ENCODE measurements around the gene PTPN14.

- no peak for TF ChIP-seq EZH2phosphoT487 (IDR thresholded peaks at IDR 0.05; ENCODE audit: borderline replicate concordance)
- TF ChIP-seq ELF1 (IDR thresholded peaks at IDR 0.05; ENCODE audit: borderline replicate concordance, low read depth): no peak
- no peak for TF ChIP-seq CTCF (IDR thresholded peaks at IDR 0.05 in 2 of 3, conservative IDR thresholded peaks at IDR 0.05 in 1 of 3; ENCODE audit: borderline replicate concordance in 1 of 3, insufficient read depth in 1 of 3, low read depth in 2 of 3, low read length in 2 of 3)
- no peak for TF ChIP-seq EZH2 (IDR thresholded peaks at IDR 0.05)
- no peak for TF ChIP-seq MAX (IDR thresholded peaks at IDR 0.05)
These were observed 76.9 kb downstream of the PTPN14 start for GRCh38 chr1:214474467-214474866.
